ENCODE measurements around the gene RASL11A.
"Not testable (repeated sequence)": the region's sequence is repeated elsewhere in the genome, so short reads cannot be mapped to it uniquely, and the experiment has no call there.

DNA sequence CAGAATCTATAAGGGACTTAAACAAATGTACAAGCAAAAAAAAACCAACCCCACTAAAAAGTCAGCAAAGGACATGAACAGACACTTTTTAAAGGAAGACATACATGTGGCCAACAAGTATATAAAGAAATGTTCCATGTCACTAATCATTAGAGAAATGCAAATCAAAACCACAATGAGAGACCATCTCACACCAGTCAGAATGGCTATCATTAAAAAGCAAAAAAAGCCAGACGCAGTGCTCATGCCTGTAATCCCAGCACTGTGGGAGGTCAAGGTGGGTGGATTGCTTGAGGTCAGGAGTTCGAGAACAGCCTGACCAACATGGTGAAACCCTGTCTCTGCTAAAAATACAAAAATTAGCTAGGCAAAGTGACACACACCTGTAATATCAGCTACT, 48.5 kb upstream of the RASL11A start:
- TF ChIP-seq RARB (CRISPR knock-in tag; IDR thresholded peaks at IDR 0.05); SNAI2 (CRISPR knock-in tag; IDR thresholded peaks at IDR 0.05); BACH2 (CRISPR knock-in tag; IDR thresholded peaks at IDR 0.05; ENCODE audit: borderline replicate concordance); TCF4 (CRISPR knock-in tag; IDR thresholded peaks at IDR 0.05; ENCODE audit: borderline replicate concordance); ISL1 (CRISPR knock-in tag; IDR thresholded peaks at IDR 0.05); ARNTL (CRISPR knock-in tag; IDR thresholded peaks at IDR 0.05; ENCODE audit: borderline replicate concordance, low read depth); TOX (CRISPR knock-in tag; IDR thresholded peaks at IDR 0.05; ENCODE audit: borderline replicate concordance); ZFP30 (CRISPR knock-in tag; IDR thresholded peaks at IDR 0.05); ZC3H10 (CRISPR knock-in tag; IDR thresholded peaks at IDR 0.05): not testable (repeated sequence)
- TF ChIP-seq, protein P1, sequence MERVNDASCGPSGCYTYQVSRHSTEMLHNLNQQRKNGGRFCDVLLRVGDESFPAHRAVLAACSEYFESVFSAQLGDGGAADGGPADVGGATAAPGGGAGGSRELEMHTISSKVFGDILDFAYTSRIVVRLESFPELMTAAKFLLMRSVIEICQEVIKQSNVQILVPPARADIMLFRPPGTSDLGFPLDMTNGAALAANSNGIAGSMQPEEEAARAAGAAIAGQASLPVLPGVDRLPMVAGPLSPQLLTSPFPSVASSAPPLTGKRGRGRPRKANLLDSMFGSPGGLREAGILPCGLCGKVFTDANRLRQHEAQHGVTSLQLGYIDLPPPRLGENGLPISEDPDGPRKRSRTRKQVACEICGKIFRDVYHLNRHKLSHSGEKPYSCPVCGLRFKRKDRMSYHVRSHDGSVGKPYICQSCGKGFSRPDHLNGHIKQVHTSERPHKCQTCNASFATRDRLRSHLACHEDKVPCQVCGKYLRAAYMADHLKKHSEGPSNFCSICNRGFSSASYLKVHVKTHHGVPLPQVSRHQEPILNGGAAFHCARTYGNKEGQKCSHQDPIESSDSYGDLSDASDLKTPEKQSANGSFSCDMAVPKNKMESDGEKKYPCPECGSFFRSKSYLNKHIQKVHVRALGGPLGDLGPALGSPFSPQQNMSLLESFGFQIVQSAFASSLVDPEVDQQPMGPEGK (CRISPR knock-in tag; IDR thresholded peaks at IDR 0.05; ENCODE audit: borderline replicate concordance): not testable (repeated sequence)

Data from SK-N-SH treated with all-trans-retinoic acid at 6 μM for 48 hours (cell line).